HepG2 (cell line): ENCODE data around the gene ERV3-1. TPM values are rescaled to one million over a fixed set of nuclear protein-coding genes. Genes with fewer than 3 reads are reported as not detected.
A peak's percentile ranks its signal among the peaks of the same experiment; 100 is the strongest.

Source experiments
- FOXO4 ChIP-seq: sonication (generic); formaldehyde crosslinking; conservative IDR thresholded peaks from 2 replicates; pipeline ENCODE4 v1.8.1; 2023; ENCODE audit warnings: missing genetic modification reagents
- HDAC6 ChIP-seq: fragments of 200-600 bp; sonication (generic); IDR thresholded peaks from 2 replicates; pipeline ENCODE4 v1.7.0; 2017; ENCODE audit warnings: mild to moderate bottlenecking, antibody characterized with exemption, low read length, low read depth
- HOXA5 ChIP-seq: sonication (generic); formaldehyde crosslinking; IDR thresholded peaks from 2 replicates; pipeline ENCODE4 v1.4.0; 2020; ENCODE audit warnings: missing genetic modification reagents
- JUND ChIP-seq: sonication (generic); formaldehyde crosslinking; IDR thresholded peaks from 2 replicates; pipeline ENCODE4 v1.8.0; 2022; ENCODE audit warnings: mild to moderate bottlenecking, missing genetic modification reagents
- MED8 ChIP-seq: sonication (generic); formaldehyde crosslinking; IDR thresholded peaks from 2 replicates; pipeline ENCODE4 v1.8.1; 2023; ENCODE audit warnings: mild to moderate bottlenecking, missing genetic modification reagents; ENCODE audit not compliant: insufficient replicate concordance
- MXD3 ChIP-seq: IDR thresholded peaks from 2 replicates; pipeline ENCODE4 v1.6.1; 2016; ENCODE audit warnings: mild to moderate bottlenecking, missing biosample characterization, missing genetic modification reagents
- PRDM10 ChIP-seq: sonication (generic); formaldehyde crosslinking; IDR thresholded peaks from 2 replicates; pipeline ENCODE4 v1.4.0; 2020; ENCODE audit warnings: low read depth, missing genetic modification reagents
- REL ChIP-seq: sonication (generic); formaldehyde crosslinking; conservative IDR thresholded peaks from 2 replicates; pipeline ENCODE4 v1.8.0; 2022; ENCODE audit warnings: mild to moderate bottlenecking, missing genetic modification reagents, moderate library complexity
- SIN3A ChIP-seq: IDR thresholded peaks from 2 replicates; pipeline ENCODE4 v1.6.1; 2011; ENCODE audit warnings: low read depth, mild to moderate bottlenecking, control low read depth, low read length, borderline replicate concordance
- TBL1XR1 ChIP-seq: fragments of 150-350 bp; IDR thresholded peaks from 2 replicates; pipeline ENCODE4 v1.6.1; 2014; ENCODE audit warnings: borderline replicate concordance, low read length; ENCODE audit not compliant: partially characterized antibody
- UBTF ChIP-seq: sonication (generic); formaldehyde crosslinking; IDR thresholded peaks from 2 replicates; pipeline ENCODE4 v1.4.0; 2020; ENCODE audit warnings: mild to moderate bottlenecking, missing genetic modification reagents
- ZBTB2 ChIP-seq: sonication (generic); formaldehyde crosslinking; IDR thresholded peaks from 2 replicates; pipeline ENCODE4 v1.8.0; 2022; ENCODE audit warnings: low read depth, missing genetic modification reagents
- ZBTB42 ChIP-seq: sonication (generic); formaldehyde crosslinking; IDR thresholded peaks from 2 replicates; pipeline ENCODE4 v1.5.0; 2020; ENCODE audit warnings: mild to moderate bottlenecking, missing genetic modification reagents
- ZNF260 ChIP-seq: sonication (generic); formaldehyde crosslinking; IDR thresholded peaks from 2 replicates; pipeline ENCODE4 v1.4.0; 2020; ENCODE audit warnings: missing genetic modification reagents, low read depth, mild to moderate bottlenecking, borderline replicate concordance
- ZNF280B ChIP-seq: sonication (generic); formaldehyde crosslinking; IDR thresholded peaks from 2 replicates; pipeline ENCODE4 v1.5.0; 2020; ENCODE audit warnings: missing genetic modification reagents, mild to moderate bottlenecking, borderline replicate concordance
- ZNF558 ChIP-seq: sonication (generic); formaldehyde crosslinking; IDR thresholded peaks from 2 replicates; pipeline ENCODE4 v1.9.0; 2022; ENCODE audit warnings: mild to moderate bottlenecking, missing genetic modification reagents, borderline replicate concordance
- polyA plus RNA-seq, 8 experiments: library from polyadenylated mRNA; depleted of rRNA in 3 of 8; stranded (reverse) in 7 of 8; unstranded in 1 of 8; fragments of >200 nt; fragmentation: Illumina TruSeq in 4 of 8; extraction: Trizol in 4 of 8; gene quantifications; 2 replicates each; pipeline versions ENCODE4 v1.2.1 to v1.2.3, GENCODE V29; 2011 to 2016; ENCODE audit warnings: low read depth in 4 of 8, missing spikeins in 1 of 8, mixed read lengths in 1 of 8; ENCODE audit not compliant: insufficient read depth in 1 of 8
- total RNA-seq, 5 experiments: library from RNA; depleted of rRNA; stranded (reverse); fragments of >200 nt; fragmentation: Illumina TruSeq; extraction: Trizol; gene quantifications; 2 replicates each; pipeline ENCODE4 v1.2.3, GENCODE V29; 2016; ENCODE audit warnings: low read depth in 1 of 5

The ERV3-1 gene
- total and polyA plus RNA-seq, 2 of the 13 experiments (the other 11 are each of a cell fraction or from before 2014, with no cell fraction given): 20.4 to 86.3 TPM

- TF ChIP-seq PRDM10 (CRISPR knock-in tag) (no peak; the same call in 1 of the 2 replicates), MXD3 (CRISPR knock-in tag) (no peak), HOXA5 (CRISPR knock-in tag) (peak; percentile 100), MED8 (CRISPR knock-in tag) (peak; percentile 91), ZBTB42 (CRISPR knock-in tag) (peak; percentile 35; the same call in 1 of the 2 replicates), SIN3A (no peak), ZNF260 (no peak), REL (CRISPR knock-in tag) (no peak), HDAC6 (no peak), TBL1XR1 (no peak), ZNF280B (CRISPR knock-in tag) (no peak), JUND (no peak), FOXO4 (no peak), UBTF (CRISPR knock-in tag) (peak; percentile 15; the same call in 1 of the 2 replicates), ZBTB2 (CRISPR knock-in tag) (no peak), ZNF558 (CRISPR knock-in tag) (no peak)
Observed at GRCh38 chr7:64999165-65000004, 7.1 kb downstream of the ERV3-1 start (continued).
